ENCODE data around the gene MORN1.

MORN1 gene

GRCh38 chr1:2322581-2323211 lies 68.7 kb downstream of the MORN1 start:
- H3K9ac ChIP-seq (ENCODE audit: low read length) = no peak overlapping the region
- no peaks in the 10 kb centered on the region for H3K9me3 ChIP-seq (ENCODE audit: control insufficient read depth, low read depth, low read length)
- no peaks in the 10 kb centered on the region for H3K36me3 ChIP-seq (ENCODE audit: control insufficient read depth, low read depth, low read length)
- H3K27me3 ChIP-seq (ENCODE audit: control insufficient read depth, insufficient read depth, low read length) = no peaks in the 10 kb centered on the region
- peaks cover 12% of the 10 kb centered on the region for H3K4me1 ChIP-seq (ENCODE audit: control insufficient read depth, low read depth, low read length)
- H3K4me3 ChIP-seq (ENCODE audit: low read length) = no peak overlapping the region
- H3K27ac ChIP-seq (ENCODE audit: low read length) = no peak overlapping the region

- peaks cover 12% of the 10 kb centered on the region for H3K4me1 ChIP-seq (ENCODE audit: control insufficient read depth, low read depth, low read length)
- H3K9me3 ChIP-seq (ENCODE audit: control insufficient read depth, low read depth, low read length) = no peaks in the 10 kb centered on the region
- no peaks in the 10 kb centered on the region for H3K27me3 ChIP-seq (ENCODE audit: control insufficient read depth, insufficient read depth, low read length)
- no peaks in the 10 kb centered on the region for H3K36me3 ChIP-seq (ENCODE audit: control insufficient read depth, low read depth, low read length)
- no peak overlapping the region for H3K27ac ChIP-seq (ENCODE audit: low read length)
- H3K4me3 ChIP-seq (ENCODE audit: low read length) = no peak overlapping the region
- H3K9ac ChIP-seq (ENCODE audit: low read length) = no peak overlapping the region
These were observed 69.2 kb downstream of the MORN1 start for GRCh38 chr1:2322065-2322571.

- Histone ChIP-seq H3K4me3 (ENCODE audit: low read length) (no peak overlapping the region), H3K27ac (ENCODE audit: low read length) (no peak overlapping the region), H3K4me1 (ENCODE audit: control insufficient read depth, low read depth, low read length) (peaks cover 12% of the 10 kb centered on the region), H3K9me3 (ENCODE audit: control insufficient read depth, low read depth, low read length) (no peaks in the 10 kb centered on the region), H3K9ac (ENCODE audit: low read length) (no peak overlapping the region), H3K36me3 (ENCODE audit: control insufficient read depth, low read depth, low read length) (no peaks in the 10 kb centered on the region), H3K27me3 (ENCODE audit: control insufficient read depth, insufficient read depth, low read length) (no peaks in the 10 kb centered on the region)
These were observed 70.3 kb downstream of the MORN1 start for GRCh38 chr1:2320760-2321667.

GRCh38 chr1:2320006-2320405 lies 71.3 kb downstream of the MORN1 start:
- H3K9ac ChIP-seq (ENCODE audit: low read length) = no peak overlapping the region
- no peaks in the 10 kb centered on the region for H3K9me3 ChIP-seq (ENCODE audit: control insufficient read depth, low read depth, low read length)
- H3K27ac ChIP-seq (ENCODE audit: low read length) = no peak overlapping the region
- H3K4me3 ChIP-seq (ENCODE audit: low read length) = no peak overlapping the region
- H3K27me3 ChIP-seq (ENCODE audit: control insufficient read depth, insufficient read depth, low read length) = no peaks in the 10 kb centered on the region
- no peaks in the 10 kb centered on the region for H3K36me3 ChIP-seq (ENCODE audit: control insufficient read depth, low read depth, low read length)
- H3K4me1 ChIP-seq (ENCODE audit: control insufficient read depth, low read depth, low read length) = peaks cover 12% of the 10 kb centered on the region

DNA sequence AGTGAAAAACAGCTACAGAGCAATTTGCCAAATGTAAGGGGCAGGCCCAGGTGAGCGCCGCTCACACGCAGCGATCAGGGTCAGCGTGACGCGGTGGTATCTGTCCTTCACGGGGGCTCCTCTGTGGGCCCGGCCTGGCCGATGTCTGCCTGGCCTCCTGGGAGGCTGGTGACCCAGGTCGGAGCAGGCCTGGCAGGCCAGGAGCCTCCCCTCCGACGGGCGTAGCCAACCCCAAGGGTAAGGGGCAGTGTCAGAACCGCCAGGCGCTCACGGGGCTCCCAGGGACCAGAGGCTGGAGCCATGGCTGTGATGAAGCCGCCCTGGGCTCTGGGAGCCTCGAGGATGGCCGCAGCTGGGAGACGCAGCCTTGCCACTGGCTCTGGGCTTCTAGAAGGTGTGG lies 72.1 kb downstream of the MORN1 start:
- Histone ChIP-seq H3K9ac (ENCODE audit: low read length) (no peak overlapping the region), H3K4me1 (ENCODE audit: control insufficient read depth, low read depth, low read length) (peaks cover 12% of the 10 kb centered on the region), H3K9me3 (ENCODE audit: control insufficient read depth, low read depth, low read length) (no peaks in the 10 kb centered on the region), H3K27ac (ENCODE audit: low read length) (no peak overlapping the region), H3K27me3 (ENCODE audit: control insufficient read depth, insufficient read depth, low read length) (no peaks in the 10 kb centered on the region), H3K36me3 (ENCODE audit: control insufficient read depth, low read depth, low read length) (no peaks in the 10 kb centered on the region), H3K4me3 (ENCODE audit: low read length) (no peak overlapping the region)

DNA sequence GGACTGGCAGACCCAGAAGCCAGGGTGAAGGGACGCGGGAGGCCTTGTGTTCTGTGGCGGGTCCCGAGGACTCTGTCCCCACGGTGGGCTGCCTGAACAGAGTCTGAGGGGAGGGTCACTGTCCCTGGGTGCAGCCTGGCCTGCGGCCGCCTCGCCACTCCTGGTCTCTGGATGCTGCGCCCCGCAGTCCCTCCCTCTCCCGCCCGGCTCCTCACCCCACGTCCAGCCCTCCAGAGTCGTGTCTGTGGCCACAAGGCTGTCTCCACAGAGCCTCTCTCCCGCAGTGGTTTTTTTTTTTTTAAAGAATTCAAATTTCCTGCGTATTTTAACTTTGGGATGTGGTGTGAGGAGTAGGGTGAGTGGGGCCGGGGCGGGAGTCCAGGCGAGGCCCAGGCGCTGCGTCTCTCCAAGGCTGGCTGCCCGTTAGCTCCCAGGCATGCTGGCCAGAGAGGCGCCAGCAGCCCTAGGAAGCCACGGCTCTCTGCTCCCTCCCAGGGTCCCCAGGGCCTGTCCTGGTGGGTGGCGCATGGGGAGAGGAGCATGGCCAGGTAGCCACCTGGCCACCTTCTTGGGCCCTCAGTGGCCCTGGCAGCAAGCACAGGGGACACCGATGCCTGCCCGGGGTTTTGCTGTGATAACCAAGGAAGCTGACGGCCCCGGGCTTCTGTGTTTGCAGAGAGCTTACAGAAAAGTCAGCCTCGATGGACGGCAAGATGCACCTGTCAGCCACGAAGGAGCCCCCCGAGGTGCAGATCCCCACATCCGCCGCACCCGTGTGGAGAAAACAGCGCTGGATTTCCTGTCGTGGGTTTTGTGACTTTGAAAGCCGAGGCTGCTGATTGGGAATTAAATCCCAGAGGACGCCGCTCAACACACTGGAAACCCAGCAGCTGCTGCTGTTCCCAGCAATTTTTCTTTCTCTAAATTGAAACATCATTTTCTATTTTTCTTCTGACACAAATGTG lies 72.8 kb downstream of the MORN1 start:
- no peaks in the 10 kb centered on the region for H3K9me3 ChIP-seq (ENCODE audit: control insufficient read depth, low read depth, low read length)
- H3K9ac ChIP-seq (ENCODE audit: low read length) = no peak overlapping the region
- no peaks in the 10 kb centered on the region for H3K36me3 ChIP-seq (ENCODE audit: control insufficient read depth, low read depth, low read length)
- H3K4me3 ChIP-seq (ENCODE audit: low read length) = no peak overlapping the region
- no peaks in the 10 kb centered on the region for H3K27me3 ChIP-seq (ENCODE audit: control insufficient read depth, insufficient read depth, low read length)
- no peak overlapping the region for H3K27ac ChIP-seq (ENCODE audit: low read length)
- peaks cover 18% of the 10 kb centered on the region for H3K4me1 ChIP-seq (ENCODE audit: control insufficient read depth, low read depth, low read length)

GRCh38 chr1:2317230-2318065 lies 73.9 kb downstream of the MORN1 start:
- Histone ChIP-seq H3K9ac (ENCODE audit: low read length) (no peak overlapping the region), H3K9me3 (ENCODE audit: control insufficient read depth, low read depth, low read length) (no peaks in the 10 kb centered on the region), H3K27me3 (ENCODE audit: control insufficient read depth, insufficient read depth, low read length) (no peaks in the 10 kb centered on the region), H3K4me3 (ENCODE audit: low read length) (no peak overlapping the region), H3K36me3 (ENCODE audit: control insufficient read depth, low read depth, low read length) (no peaks in the 10 kb centered on the region), H3K27ac (ENCODE audit: low read length) (no peak overlapping the region), H3K4me1 (ENCODE audit: control insufficient read depth, low read depth, low read length) (peaks cover 16% of the 10 kb centered on the region)

- Histone ChIP-seq H3K4me3 (ENCODE audit: low read length) (no peak overlapping the region), H3K27ac (ENCODE audit: low read length) (no peak overlapping the region), H3K4me1 (ENCODE audit: control insufficient read depth, low read depth, low read length) (peaks cover 12% of the 10 kb centered on the region), H3K9me3 (ENCODE audit: control insufficient read depth, low read depth, low read length) (no peaks in the 10 kb centered on the region), H3K9ac (ENCODE audit: low read length) (no peak overlapping the region), H3K27me3 (ENCODE audit: control insufficient read depth, insufficient read depth, low read length) (no peaks in the 10 kb centered on the region), H3K36me3 (ENCODE audit: control insufficient read depth, low read depth, low read length) (no peaks in the 10 kb centered on the region)
These were observed 74.8 kb downstream of the MORN1 start for GRCh38 chr1:2316451-2316961.

DNA sequence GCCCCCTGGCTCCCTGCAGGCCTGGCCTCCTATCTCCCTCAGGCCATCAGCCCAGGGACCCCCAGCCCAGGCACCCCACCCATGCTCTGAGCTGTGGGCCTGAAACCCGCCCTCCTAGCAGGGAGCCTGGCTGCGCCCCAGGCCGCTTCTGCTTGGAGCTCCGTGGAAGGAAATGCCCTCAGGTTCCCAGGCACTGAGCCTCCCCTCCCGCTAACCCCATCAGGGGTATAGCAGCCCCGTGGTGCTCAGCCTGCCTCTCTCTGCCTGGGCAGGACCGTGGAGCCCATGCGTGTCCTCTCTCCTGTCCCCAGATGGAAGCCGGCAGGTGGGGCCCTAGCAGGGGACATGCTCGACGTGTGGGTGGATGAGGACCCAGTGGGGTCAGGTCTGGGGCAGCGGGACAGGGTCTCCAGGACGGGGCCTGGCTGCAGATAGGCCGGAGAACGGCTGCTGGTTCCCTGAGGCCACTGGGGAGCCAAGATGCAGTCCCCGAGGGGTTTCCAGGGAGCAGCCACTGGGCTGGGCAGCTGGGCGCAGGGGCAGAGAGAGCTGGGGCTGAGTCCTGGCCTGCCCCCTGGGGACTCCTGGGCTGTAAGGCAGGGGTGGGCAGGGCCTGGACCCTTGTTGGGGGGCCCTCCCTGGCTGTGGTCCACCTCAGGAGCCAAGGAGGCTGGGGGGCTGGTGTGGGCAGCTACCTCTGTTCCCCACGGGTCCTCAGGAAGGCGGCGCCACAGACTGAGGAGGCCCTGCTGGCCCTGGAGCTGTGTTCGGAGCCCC lies 75.5 kb downstream of the MORN1 start:
- Histone ChIP-seq H3K4me1 (ENCODE audit: control insufficient read depth, low read depth, low read length) (peaks cover 16% of the 10 kb centered on the region), H3K9me3 (ENCODE audit: control insufficient read depth, low read depth, low read length) (no peaks in the 10 kb centered on the region), H3K9ac (ENCODE audit: low read length) (peak overlapping the region; percentile 45), H3K36me3 (ENCODE audit: control insufficient read depth, low read depth, low read length) (no peaks in the 10 kb centered on the region), H3K27me3 (ENCODE audit: control insufficient read depth, insufficient read depth, low read length) (no peaks in the 10 kb centered on the region), H3K4me3 (ENCODE audit: low read length) (no peak overlapping the region), H3K27ac (ENCODE audit: low read length) (no peak overlapping the region)
